DOHH2 (cell line): Measurements from ENCODE around the gene LSM11.

Experiments used
- H3F3A ChIP-seq: fragments of 200-600 bp; sonication (generic), shearing (Covaris generic); 2 replicates; pipeline ENCODE4 v1.6.0; 2016; ENCODE audit warnings: antibody characterized with exemption, mild to moderate bottlenecking; ENCODE audit not compliant: control insufficient read depth, insufficient read depth
- H3K27ac ChIP-seq: fragments of 200-600 bp; sonication (generic); 2 replicates; pipeline ENCODE4 v1.5.1; 2014; ENCODE audit warnings: low read depth, mild to moderate bottlenecking, low read length, moderate library complexity
- H3K27me3 ChIP-seq: fragments of 200-600 bp; sonication (generic); 2 replicates; pipeline ENCODE4 v1.6.1; 2014; ENCODE audit warnings: mild to moderate bottlenecking, low read length, mixed read lengths; ENCODE audit not compliant: control insufficient read depth
- H3K36me3 ChIP-seq: fragments of 200-600 bp; sonication (generic); 2 replicates; pipeline ENCODE4 v1.6.1; 2014; ENCODE audit warnings: mild to moderate bottlenecking, low read length, moderate library complexity, mixed read lengths; ENCODE audit not compliant: control insufficient read depth
- H3K4me1 ChIP-seq: fragments of 200-600 bp; sonication (generic); 2 replicates; pipeline ENCODE4 v1.6.1; 2014; ENCODE audit warnings: mild to moderate bottlenecking, low read length, mixed read lengths; ENCODE audit not compliant: control insufficient read depth
- H3K4me2 ChIP-seq: fragments of 200-600 bp; sonication (generic); 2 replicates; pipeline ENCODE4 v1.6.0; 2014; ENCODE audit warnings: mild to moderate bottlenecking, low read length, moderate library complexity
- H3K4me3 ChIP-seq: fragments of 200-600 bp; sonication (generic); 2 replicates; pipeline ENCODE4 v1.5.1; 2014; ENCODE audit warnings: mild to moderate bottlenecking, low read length, mixed read lengths
- H3K79me2 ChIP-seq: fragments of 200-600 bp; sonication (generic); 2 replicates; pipeline ENCODE4 v1.6.1; 2014; ENCODE audit warnings: mild to moderate bottlenecking, low read length, mixed read lengths; ENCODE audit not compliant: control insufficient read depth
- H3K9me2 ChIP-seq: fragments of 200-600 bp; sonication (generic); replicated peaks from 2 replicates; pipeline ENCODE4 v1.6.1; 2014; ENCODE audit warnings: mild to moderate bottlenecking, low read length, mixed read lengths; ENCODE audit not compliant: control insufficient read depth
- H3K9me3 ChIP-seq: fragments of 200-600 bp; sonication (generic); 2 replicates; pipeline ENCODE4 v1.6.1; 2014; ENCODE audit warnings: antibody characterized with exemption, low read length, mixed read lengths; ENCODE audit not compliant: control insufficient read depth, insufficient read depth
- H4K20me1 ChIP-seq: fragments of 200-600 bp; sonication (generic); 2 replicates; pipeline ENCODE4 v1.6.0; 2014; ENCODE audit warnings: low read depth, mild to moderate bottlenecking, antibody characterized with exemption, low read length, moderate library complexity; ENCODE audit not compliant: control insufficient read depth, insufficient read depth
- EZH2phosphoT487 ChIP-seq: fragments of 200-600 bp; sonication (generic); IDR thresholded peaks from 2 replicates; pipeline ENCODE4 v1.6.1; 2017; ENCODE audit warnings: borderline replicate concordance, mild to moderate bottlenecking, antibody characterized with exemption, low read length, moderate library complexity, mixed read lengths
- TF ChIP-seq, protein P1 (sequence below): fragments of 200-600 bp; sonication (generic); IDR thresholded peaks from one replicate; pipeline ENCODE4 v1.5.1; 2014; ENCODE audit warnings: antibody characterized with exemption, mild to moderate bottlenecking, low read depth, low read length; ENCODE audit not compliant: poor library complexity, severe bottlenecking

LSM11 gene

DNA sequence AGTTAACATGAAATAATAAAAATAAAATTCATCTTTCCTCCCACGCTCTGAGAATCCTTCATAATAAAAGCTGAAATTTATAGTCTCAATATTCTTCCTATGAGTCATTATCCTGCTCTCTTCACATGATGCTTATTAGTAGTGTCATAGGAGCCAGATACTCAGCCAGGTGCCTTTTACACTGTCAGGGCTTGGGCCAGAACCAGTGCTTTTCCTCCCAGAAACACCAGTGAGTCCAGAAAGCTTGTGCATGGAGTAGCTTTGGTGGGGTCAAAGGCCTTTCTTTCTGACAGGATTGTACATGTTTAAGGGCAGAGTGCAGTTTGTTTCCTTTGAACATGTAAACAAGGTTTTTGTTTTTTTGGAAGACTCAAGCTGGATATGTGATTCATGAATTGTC is 6.8 kb downstream of the LSM11 start:
- Histone ChIP-seq H3K4me2 (no peak overlapping the region), H3K36me3 (peaks cover 43% of the 10 kb centered on the region), H3K79me2 (peaks cover 48% of the 10 kb centered on the region), H3K4me1 (peaks cover 5% of the 10 kb centered on the region; the same call in 1 of the 2 replicates), H3K27me3 (no peaks in the 10 kb centered on the region), H3K27ac (no peak overlapping the region), H3K9me3 (no peaks in the 10 kb centered on the region), H3K4me3 (no peak overlapping the region), H4K20me1 (no peaks in the 10 kb centered on the region), H3K9me2 (no peaks in the 10 kb centered on the region), H3F3A (no peaks in the 10 kb centered on the region)
- TF ChIP-seq EZH2phosphoT487, result no peak
- TF ChIP-seq, protein P1, sequence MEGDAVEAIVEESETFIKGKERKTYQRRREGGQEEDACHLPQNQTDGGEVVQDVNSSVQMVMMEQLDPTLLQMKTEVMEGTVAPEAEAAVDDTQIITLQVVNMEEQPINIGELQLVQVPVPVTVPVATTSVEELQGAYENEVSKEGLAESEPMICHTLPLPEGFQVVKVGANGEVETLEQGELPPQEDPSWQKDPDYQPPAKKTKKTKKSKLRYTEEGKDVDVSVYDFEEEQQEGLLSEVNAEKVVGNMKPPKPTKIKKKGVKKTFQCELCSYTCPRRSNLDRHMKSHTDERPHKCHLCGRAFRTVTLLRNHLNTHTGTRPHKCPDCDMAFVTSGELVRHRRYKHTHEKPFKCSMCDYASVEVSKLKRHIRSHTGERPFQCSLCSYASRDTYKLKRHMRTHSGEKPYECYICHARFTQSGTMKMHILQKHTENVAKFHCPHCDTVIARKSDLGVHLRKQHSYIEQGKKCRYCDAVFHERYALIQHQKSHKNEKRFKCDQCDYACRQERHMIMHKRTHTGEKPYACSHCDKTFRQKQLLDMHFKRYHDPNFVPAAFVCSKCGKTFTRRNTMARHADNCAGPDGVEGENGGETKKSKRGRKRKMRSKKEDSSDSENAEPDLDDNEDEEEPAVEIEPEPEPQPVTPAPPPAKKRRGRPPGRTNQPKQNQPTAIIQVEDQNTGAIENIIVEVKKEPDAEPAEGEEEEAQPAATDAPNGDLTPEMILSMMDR, result no peak

DNA sequence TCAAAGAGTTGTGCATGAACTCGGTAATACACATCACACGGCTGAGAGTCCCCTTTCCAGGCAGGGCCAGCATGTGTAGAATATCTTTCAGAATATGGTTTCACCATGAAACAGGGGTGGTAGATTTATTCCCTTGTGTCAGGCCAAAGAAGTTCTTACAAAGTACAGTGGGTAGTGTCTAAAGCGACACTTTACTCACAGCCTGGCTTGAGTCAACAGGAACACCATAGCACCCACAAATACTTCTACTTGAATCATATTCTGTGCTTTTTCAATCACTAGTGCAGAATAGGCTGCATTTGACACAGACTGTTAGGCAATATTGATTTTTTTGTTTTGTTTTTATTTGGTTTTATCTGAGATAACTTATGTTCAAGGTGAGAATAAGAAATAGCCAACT is 12.6 kb downstream of the LSM11 start:
- Histone ChIP-seq H3K27me3 (no peaks in the 10 kb centered on the region), H3K27ac (no peak overlapping the region), H4K20me1 (no peaks in the 10 kb centered on the region), H3K79me2 (no peaks in the 10 kb centered on the region), H3K4me2 (no peak overlapping the region), H3K36me3 (peaks cover 58% of the 10 kb centered on the region), H3K9me2 (no peaks in the 10 kb centered on the region), H3F3A (0 out of 2 replicates have a peak, but pooled peaks cover 3% of the 10 kb centered on the region), H3K4me3 (no peak overlapping the region), H3K4me1 (0 out of 2 replicates have a peak, but pooled peaks cover 5% of the 10 kb centered on the region), H3K9me3 (no peaks in the 10 kb centered on the region)
- no peak for TF ChIP-seq EZH2phosphoT487
- TF ChIP-seq, protein P1, result no peak

DNA sequence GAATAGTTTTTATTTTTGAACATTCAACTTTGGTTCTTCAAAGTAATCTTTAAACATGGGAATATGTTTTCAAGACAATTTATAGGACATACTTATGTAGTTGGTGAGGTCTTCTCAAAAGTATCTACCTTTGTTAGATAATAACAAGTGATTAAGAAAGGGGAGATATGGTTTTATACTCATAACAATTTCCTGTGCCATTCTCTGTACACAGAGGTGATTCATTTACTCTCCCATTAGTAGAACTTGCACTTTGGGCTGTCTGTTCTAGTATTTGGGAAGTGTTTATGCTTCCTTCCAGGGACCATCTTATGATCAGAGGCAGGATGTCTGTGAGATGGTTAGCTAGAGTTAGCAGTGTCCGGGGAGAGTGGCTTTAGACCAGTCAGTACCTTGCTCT is 15.2 kb downstream of the LSM11 start:
- peaks cover 48% of the 10 kb centered on the region for H3K36me3 ChIP-seq
- no peaks in the 10 kb centered on the region for H3K79me2 ChIP-seq
- H3K9me2 ChIP-seq, result no peaks in the 10 kb centered on the region
- no peak overlapping the region for H3K4me3 ChIP-seq
- no peaks in the 10 kb centered on the region for H3K9me3 ChIP-seq
- 0 out of 2 replicates have a peak, but pooled peaks cover 7% of the 10 kb centered on the region for H3F3A ChIP-seq
- no peak overlapping the region for H3K4me2 ChIP-seq
- no peak overlapping the region for H3K27ac ChIP-seq
- 0 out of 2 replicates have a peak, but pooled peaks cover 5% of the 10 kb centered on the region for H3K4me1 ChIP-seq
- H4K20me1 ChIP-seq, result no peaks in the 10 kb centered on the region
- no peaks in the 10 kb centered on the region for H3K27me3 ChIP-seq
- TF ChIP-seq, protein P1, result no peak
- no peak for TF ChIP-seq EZH2phosphoT487
